ENCODE results near the gene MBNL2.

DNA sequence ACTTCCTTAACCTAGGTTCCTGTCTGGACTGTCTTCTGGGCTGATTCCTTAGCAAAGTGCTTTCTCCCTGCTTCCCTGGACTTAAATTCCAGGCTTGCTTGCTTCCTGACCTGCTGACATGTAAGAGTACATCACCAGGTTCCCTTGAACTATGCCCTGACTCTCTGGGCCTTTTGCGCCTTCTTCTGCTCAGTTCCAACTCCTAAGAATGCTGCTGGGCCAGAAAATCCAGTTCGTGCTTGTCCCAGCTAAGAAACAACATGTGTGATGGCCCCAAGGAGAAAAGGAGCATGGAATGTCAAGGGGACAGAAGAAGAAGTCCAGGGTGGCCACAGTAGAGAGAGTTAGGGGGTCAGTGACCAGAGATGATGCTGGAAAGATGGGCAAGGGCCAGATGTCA lies 42.6 kb upstream of the MBNL2 start:
- TF ChIP-seq EZH2 (IDR thresholded peaks at IDR 0.05; ENCODE audit: borderline replicate concordance) (no peak), EZH2phosphoT487 (IDR thresholded peaks at IDR 0.05; ENCODE audit: low read depth, severe bottlenecking, unreplicated experiment) (no peak)
- TF ChIP-seq, protein P1, sequence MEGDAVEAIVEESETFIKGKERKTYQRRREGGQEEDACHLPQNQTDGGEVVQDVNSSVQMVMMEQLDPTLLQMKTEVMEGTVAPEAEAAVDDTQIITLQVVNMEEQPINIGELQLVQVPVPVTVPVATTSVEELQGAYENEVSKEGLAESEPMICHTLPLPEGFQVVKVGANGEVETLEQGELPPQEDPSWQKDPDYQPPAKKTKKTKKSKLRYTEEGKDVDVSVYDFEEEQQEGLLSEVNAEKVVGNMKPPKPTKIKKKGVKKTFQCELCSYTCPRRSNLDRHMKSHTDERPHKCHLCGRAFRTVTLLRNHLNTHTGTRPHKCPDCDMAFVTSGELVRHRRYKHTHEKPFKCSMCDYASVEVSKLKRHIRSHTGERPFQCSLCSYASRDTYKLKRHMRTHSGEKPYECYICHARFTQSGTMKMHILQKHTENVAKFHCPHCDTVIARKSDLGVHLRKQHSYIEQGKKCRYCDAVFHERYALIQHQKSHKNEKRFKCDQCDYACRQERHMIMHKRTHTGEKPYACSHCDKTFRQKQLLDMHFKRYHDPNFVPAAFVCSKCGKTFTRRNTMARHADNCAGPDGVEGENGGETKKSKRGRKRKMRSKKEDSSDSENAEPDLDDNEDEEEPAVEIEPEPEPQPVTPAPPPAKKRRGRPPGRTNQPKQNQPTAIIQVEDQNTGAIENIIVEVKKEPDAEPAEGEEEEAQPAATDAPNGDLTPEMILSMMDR (IDR thresholded peaks at IDR 0.05; ENCODE audit: poor library complexity) = no peak
